HCEC 1CT (cell line): ENCODE data around the gene VMP1.
"Not testable (repeated sequence)": the region's sequence is repeated elsewhere in the genome, so short reads cannot be mapped to it uniquely, and the experiment has no call there.

Source experiments
- DNase-seq: peaks from one replicate; pipeline ENCODE4 v3.0.0-alpha.2; 2017

VMP1 gene

DNA sequence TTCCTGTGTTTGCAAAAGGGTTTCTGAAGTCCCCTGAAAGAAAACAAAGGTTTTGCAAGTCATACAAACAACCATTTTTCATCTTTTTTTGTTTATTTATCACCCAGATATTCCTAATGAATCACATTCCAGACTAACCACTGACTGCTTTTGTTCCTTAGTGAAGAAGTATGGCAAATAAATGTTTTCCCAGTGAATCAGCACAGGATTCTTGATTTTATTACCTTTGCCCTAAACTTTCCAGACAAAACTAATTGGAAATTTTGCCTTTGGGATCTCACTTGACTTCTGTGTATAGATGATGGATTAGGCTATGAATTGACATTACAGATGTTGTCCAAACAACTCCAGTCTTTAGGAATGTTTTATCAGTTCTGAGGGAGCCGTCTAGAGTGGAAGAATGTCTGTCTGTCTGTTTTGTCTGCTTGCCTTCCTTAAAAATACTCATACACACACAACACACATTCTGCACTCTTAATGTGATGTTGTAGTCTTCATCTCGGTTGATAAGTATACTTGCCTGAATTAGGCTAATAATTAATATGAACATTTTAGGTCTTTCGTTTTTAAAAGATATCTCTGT is 48.9 kb downstream of the VMP1 start:
- DNase-seq: peak; percentile 90

DNA sequence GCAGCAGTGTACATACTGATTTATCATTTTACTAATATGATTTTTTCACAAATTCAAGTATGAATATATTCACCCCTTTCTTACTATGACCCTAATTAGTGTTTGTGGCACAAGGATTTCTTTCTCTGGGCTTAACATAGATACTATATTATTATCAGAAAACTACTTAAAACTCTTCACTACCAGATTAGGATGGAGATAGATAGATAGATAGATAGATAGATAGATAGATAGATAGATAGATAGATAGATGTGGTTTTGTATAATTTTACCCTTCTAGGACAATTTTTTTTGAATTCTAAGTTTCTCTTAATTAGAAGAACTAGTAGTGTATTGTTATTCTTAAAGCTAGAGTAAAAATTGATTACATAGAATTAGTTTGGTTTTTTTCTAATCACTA is 49.6 kb downstream of the VMP1 start:
- no peak for DNase-seq

DNA sequence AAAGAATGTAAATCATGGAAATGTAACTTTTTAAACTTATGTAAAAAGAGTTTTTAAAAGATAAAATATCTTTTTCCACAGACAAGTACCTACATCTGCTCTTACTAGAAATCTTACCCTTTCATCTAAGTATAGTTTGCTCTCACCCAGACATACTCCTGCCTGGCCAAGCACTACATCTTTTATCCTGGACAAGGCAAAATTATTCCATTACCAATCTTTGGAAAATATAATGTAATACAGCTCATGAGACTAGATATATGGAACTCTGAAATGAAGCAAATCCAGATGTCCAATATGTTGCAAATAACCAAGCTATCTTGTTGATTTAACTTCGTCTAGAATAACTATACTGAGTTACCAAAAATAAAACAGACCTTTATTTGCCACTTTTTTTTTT is 50.0 kb downstream of the VMP1 start:
- DNase-seq: no peak

DNA sequence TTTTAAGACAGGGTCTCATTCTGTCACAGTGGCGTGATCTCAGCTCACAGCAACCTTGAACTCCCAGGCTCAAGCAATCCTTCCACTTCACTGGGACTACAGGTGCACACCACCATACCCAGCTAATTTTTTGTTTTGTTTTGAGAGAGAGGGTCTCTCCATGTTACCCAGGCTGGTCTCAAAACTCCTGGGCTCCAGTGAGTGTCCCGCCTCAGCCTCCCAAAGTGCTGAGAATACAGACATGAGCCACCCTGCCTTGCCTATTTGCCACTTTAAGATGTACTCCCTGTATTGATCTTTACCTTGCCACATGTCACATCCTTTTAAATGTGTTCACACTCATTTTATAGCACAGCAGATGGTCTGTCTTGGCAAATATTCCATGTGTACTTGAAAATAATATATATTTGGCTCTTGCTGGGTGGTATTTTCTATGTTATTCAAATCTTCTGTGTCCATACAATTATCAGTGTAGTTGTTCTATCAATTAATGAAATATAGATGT is 50.5 kb downstream of the VMP1 start:
- no peak for DNase-seq

DNA sequence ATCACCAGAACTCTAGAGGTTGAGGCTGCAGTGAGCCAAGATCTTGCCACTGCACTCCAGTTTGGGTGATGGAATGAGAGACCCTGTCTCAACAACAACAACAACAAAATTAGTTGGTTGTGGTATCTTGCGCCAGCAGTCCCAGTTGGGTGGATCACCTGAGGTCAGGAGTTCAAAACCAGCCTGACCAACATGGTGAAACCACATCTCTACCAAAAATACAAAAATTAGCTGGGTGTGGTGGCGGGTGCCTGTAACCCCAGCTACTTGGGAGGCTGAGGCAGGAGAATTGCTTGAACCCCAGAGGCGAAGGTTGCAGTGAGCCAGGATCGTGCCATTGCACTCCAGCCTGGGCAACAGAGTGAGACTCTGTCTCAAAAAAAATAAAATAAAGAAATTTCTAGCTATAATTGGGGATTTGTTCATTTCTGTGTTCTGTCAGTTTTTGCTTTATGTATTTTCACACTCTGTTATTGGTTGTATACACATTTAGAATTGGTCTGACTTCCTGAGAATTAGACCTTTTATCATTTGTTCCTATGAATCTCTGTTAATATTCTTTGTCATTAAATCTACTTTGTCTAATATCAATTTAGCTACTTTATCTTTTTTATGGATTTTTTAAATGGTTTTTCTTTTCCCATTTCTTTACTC is 51.7 kb downstream of the VMP1 start:
- not testable (repeated sequence) for DNase-seq

DNA sequence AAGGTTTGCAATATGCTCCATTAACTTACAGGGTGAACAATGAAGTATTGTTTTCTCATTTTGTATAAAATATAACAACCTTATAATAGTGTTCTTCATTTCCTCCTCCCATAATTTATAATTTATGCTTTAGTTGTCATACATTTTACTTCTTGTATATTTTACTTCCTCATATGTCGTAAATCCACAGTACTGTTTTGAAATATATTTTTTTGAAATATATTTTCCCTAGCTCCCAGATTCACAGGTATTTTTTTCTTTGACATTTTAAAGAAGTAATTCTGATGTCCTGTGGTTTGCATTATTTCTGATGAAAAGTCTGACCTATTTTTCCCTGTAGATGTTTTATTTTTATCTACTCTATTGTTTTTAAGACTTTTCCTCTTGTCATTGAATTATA is 52.7 kb downstream of the VMP1 start:
- DNase-seq: no peak

DNA sequence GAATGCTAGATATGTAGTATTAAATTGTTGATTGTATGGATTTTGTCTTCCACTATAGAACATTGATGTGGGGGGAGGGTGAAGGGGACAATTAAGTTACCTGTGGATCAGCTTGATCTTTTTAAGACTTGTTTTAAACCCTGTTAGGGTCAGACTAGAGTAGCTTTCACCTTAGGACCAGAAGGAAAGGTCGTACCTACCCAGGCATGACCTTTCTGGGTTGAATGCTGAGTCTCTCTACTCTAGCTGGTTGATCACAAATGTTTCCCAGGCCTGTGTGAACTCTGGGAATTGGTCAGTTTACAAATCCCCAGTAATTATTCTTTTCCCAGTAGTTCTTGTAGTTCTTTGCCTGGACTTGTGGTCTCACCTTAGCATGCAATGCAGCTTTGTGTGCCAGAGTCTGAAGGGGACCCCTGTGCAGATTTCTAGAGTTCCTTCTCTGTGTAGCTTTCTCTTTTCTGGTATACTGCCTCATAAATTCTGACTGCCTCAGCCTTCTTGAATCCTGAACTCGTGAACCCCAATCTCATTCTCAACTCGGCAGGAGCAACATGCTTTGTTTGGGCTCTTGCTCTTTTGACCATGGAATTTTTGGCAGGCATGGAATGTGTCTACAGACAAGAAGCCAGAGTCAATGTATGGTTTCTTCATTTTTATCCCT is 54.1 kb downstream of the VMP1 start:
- DNase-seq: peak; percentile 80

DNA sequence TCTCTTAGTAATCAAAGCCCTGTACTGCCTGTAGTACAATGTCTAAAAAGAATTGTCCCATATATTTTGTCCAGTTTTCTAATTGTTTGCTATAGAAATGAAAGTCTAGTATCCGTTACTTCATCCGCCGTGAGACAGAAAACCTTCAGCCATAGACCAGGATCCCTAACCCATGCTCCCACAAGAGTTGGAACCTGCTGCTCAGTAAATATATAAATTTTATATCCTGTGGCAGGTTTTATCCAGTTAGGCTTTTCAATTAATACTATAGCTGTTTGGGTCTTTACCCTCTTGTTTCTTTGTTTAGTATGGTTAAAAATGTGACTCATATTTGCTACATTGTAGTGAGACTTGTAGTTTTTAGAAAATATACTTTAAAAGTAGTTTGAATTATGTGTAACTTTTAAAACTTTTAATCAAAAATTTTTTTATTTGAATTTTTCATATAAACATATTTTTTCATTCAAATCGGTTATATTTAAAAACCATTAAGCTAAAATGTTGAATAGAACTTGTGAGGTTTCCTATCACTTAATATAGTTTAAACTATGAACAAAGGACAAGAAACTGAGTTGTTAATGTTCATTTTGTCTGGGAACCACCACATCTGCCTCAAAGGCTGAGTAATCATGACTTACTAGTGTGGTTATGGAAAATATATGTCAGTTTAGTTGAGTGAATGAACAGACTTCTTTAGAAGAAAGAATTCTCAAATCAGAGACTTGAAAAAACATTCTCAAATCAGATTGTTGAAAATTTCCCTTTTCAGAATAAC is 54.8 kb downstream of the VMP1 start:
- DNase-seq: peak; percentile 89

DNA sequence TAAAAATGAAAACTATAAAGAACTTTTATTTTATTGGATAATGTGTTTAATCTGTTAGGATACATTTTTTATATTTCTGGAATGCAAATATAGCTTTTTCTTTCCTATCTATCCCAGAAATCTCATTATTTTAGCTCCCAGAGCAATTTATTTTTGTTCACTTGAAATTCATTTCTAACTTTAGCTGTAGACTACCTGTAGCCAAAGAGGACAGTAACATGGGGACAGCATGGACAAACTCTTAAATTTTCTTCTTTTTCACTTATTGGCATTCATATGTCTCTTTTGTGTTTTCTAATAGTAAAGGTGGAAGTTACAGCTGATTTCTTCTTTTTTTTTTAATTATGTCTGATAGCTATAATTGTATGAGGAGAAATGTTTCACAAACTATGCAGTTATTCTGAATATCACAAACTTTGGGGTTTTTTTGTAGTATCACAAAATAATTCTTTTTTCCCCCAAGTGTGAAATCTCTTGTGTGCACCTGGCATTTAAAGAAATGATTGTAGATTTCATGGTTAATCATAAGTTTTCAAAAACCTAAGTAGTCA is 55.4 kb downstream of the VMP1 start:
- DNase-seq: no peak

DNA sequence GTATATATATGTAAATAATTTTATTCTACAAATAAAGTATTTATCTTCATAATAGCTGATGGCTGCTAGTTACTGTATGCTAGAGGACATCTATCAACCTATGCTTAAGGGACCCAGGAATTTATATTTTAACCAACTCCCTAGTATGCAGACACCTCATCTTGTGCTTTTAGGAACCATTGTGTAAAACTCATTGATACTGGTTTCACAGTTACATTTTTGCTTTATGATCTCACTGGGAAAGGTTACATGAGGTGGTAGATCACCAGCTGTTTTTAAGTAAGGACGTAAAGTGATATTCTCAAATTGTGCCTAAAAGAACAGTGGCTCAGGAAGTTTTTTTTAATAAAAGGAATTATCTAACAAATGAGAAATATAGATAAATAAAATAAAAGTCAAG is 56.4 kb downstream of the VMP1 start:
- DNase-seq: peak; percentile 95

DNA sequence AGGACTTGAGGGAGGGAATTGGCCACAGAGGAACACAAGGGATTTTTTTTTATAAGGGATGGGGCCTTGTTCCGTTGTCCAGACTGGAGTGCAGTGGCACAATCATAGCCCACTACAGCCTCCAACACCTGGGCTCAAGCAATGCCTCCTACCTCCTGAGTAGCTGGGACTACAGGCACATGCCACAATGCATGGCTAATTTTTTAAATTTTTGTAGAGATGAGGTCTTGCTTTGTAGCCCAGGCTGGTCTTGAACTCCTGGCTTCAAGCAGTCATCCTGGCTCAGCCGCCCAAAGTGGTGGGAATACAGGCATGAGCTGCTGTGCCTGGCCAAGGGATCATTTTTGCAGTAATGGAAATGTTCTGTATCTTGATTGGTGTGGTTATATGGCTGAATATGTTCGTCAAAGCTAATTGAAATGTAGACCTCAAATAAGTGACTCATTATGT is 56.9 kb downstream of the VMP1 start:
- DNase-seq: peak; percentile 68

DNA sequence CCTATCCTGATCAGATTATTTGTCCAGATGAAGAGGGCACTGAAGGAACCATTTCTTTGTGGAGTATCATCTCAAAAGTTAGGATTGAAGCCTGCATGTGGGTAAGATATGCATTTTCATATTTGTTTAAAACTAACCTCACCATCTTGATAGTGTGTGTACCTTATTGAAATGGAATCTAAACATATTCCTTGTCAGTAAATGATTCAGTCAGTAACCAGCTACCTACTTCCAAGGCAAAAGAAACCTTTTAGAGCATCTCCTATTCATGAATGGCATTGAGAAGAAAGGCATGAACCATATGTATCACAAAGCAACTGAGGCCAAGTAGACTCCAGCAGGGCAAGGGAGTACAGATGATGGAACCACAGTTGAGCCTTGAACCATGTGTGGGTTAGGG is 57.6 kb downstream of the VMP1 start:
- no peak for DNase-seq

DNA sequence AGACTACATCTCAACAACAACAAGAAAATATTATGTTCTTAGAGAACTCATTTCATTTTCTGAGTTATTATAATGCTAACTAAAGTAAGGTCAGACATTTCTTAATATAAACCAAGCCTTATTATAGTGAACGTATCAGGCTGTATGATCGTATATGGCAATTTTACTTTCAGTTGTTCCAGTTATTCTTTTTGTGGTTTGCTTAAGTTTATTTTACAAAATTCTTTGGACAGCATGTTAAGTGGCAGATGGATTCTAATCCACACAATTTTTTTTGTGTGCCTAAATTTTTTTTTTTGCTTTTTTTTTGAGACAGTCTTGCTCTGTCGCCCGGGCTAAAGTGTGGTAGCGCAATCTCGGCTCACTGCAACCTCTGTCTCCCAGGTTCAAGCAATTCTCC is 59.0 kb downstream of the VMP1 start:
- DNase-seq: peak; percentile 50

DNA sequence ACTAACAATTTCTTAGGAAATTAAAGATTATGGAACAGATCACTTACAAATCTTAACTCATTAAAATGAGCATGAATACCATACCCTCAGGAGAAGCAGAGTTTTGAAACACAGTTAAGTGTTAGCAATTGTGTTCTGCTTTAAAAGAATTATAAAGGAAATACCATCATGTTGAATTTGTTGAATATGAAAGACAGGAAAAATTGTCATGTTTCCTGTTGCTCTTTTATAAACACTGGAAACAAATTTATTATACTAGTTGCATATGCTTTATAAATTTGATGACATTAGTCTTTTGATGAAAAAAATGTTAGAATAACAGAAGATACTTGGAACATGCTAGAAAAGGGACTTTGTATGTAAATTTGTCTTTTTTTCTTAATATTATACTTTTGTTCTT is 59.7 kb downstream of the VMP1 start:
- no peak for DNase-seq

DNA sequence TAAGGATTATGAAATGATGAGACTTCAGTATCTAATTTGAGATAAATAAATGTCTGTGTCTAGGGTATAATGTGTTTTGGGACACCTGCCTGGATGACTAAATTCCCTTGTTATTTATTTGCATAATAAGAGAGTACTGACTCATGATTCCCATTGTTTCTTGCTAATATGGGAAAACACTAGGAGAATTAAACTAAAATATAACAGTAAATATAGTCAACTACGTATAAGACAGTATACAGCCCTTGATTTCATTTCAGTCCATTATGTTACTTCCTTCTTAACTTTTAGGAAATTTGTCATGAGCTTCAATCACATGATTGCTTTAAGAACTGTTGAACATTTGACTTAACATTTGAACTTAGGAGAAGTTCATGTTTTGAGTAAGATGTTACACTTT is 62.4 kb downstream of the VMP1 start:
- DNase-seq: peak; percentile 45

DNA sequence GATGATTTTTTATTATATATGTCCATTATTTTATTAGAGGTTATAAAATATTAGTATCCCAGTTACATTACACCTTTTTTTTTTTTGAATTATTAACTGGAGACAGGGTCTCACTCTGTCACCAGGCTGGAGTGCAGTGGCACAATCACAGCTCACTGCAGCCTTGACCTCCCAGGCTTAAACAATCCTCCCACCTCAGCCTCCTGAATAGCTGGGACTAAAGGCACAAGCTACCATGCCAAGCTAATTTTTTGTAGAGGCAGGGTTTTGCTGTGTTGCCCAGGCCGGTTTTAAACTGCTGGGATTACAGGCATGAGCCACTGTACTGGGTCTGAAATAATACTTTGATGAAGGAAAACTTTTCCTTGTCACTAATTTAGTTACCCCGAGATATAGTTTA is 63.6 kb downstream of the VMP1 start:
- no peak for DNase-seq

DNA sequence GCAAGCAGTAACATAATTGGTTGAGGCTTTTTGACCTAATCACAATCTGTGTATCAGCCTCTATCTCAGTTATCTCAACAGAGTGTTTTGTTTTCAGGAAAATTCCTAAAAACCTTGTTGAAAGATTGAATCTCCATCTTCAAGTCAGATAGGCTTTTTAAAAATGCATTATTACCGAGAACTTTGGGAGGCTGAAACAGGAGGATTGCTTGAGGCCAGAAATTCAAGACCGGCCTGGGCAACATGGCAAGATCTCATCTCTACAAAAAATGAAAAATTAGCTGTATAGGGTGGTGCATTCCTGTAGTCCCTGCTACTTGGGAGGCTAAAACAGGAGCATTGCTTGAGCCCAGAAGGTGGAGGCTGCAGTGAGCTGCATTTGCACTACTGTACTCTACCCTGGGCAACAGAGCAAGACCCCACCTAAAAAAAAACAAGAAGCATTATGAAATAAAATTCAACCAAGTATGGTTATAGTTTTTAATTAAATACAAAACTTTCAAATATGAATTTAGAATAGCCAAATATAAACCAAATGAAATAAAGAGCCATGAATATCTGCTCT is 68.4 kb downstream of the VMP1 start:
- no peak for DNase-seq

DNA sequence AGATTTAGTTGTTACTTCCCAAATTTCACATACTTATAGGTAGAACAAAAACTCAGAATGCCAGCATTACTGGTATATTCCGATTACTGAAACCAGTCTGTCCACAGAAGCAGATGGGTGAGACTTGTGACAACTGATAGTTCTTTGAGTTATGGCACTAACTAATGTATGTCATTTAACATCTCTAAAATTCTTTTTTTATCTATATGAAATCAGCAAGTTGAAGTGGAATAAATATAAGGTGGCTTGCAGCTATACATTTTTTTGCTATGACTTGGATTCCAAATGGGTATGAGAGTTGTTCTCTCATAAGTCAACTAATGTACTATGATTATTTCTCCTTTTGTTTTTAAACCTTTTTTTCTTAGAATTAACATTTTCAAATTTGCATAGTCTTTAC is 69.1 kb downstream of the VMP1 start:
- DNase-seq: no peak

DNA sequence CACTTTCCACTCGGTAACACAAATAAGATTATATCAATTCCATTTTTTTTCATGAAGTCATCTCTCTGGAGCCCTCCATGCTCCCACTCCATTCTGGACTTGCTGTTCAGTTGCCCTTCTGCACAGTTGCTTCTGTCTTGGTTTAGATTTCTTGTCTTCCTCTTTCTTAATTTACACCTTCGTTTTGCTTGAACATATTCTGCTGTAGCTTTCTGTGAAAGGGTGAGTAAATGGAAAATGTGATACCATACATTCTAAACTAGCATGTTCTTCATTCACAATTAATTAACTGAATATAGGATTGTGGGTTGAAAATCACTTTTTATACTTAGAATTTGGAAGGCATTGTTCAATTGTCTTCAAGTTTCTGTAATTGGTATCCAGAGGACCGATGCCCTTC is 69.6 kb downstream of the VMP1 start:
- DNase-seq: no peak

DNA sequence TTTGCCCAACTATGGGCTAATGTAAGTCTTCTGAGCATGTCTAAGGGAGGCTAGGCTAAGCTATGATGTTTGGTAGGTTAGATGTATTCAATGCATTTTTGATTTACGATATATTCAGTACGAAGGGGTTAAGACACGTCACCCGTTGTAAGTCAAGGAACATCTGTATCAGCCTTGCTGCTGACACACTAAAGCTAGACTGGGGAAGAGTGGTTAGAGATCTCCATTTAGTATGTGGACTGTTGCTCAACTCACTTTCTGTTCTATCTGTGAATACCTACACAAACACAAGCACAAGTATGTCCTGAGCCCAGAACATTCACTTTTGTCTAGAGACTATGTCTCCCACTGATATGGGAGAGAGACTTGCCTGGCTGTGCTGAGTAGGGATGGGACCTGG is 71.5 kb downstream of the VMP1 start:
- no peak for DNase-seq

DNA sequence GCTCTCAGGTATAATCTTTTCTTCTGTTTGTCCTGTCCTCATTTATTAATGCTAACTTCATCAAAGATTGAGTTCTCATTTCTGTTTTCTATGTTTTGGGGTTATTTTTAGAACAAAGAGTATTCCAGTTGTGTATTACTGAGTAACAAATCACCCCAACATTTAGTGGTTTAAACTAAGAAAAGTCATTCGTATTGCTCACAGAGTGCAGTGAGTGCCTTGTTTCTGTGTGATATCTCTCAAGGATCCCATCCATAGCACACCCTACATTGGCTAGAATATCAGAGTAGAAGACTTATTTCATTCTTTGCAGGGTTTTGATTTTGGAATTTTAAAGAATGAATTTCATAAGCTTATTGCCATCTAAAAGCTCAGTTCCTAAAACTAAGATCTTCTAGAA is 72.1 kb downstream of the VMP1 start:
- DNase-seq: no peak

DNA sequence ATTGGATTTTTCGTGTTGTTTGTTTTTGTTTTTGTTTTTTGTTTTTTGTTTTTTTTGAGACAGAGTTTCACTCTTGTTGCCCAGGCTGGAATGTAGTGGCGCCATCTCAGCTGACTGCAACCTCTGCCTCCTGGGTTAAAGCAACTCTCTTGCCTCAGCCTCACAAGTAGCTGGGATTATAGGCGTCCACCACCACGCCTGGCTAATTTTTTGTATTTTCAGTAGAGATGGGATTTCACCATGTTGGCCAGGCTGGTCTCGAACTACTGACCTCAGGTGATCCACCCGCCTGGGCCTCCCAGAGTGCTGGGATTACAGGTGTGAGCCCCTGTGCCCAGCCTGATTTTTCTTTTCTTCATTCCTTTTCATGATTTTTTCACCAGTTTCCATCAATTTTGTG is 73.1 kb downstream of the VMP1 start:
- not testable (repeated sequence) for DNase-seq
